VCaP (cell line): ENCODE results near the gene KCNRG.

Experiments used
- H3K27ac ChIP-seq: fragments of 450-650 bp; 2 replicates; pipeline ENCODE4 v1.5.1; 2017
- CTCF ChIP-seq: fragments of 450-650 bp; conservative IDR thresholded peaks from 2 replicates; pipeline ENCODE4 v1.5.1; 2017; ENCODE audit warnings: mild to moderate bottlenecking, moderate library complexity

Gene KCNRG

DNA sequence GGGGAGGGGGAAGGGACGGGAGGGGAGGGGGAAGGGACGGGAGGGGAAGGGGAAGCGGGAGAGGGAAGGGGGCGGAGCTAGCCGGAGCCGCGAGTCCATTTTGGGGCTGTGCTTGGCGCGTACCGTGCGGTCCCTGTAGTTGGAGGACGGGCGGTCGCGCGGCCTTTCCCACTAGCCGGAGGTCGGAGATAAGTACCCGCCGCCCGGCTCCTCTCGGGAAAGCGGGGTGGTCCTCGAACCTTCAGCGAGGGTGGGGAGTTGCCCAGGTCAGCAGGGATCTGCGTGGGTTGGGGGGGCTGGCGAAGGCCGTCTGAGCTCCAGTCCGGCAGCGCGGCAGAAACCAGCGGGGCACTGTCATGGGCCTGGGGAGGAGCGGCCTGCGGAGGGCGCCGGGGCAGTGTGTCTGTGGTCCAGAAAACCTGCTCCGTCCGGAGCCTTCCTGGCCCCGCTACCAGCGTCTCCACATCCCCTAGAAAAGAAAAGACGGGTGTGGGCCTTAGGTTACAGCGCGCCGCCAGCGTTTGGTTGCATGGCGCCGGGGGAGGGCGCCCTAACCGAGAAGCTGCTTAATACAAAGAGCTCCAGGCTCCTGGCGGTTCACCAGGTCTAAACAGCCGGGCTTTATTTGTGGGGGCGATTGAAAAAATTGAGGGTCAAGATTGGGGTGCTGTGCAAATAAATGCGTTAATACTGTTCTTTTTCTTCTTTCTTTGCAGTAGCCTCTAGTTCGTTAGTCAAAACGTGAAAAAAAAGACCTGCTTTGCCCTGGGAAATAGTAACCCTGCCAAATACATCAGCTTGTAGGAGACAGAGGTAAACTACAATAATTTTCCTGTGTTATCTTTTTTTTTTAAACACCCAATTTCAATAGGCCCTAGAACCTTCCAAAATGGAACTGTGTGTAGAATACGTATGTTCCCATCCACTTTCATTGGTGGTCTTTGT is 18.0 kb upstream of the KCNRG start, which contains the start of gene TRIM13:
TRIM13 (plus strand) TSS at position 92 of the 945 bp plus-strand sequence. CDS start 14,899 bp downstream, outside the sequence.
- TF ChIP-seq CTCF: peak; percentile 87
- H3K27ac ChIP-seq: peak within 1 kb of the TSS; percentile 98

DNA sequence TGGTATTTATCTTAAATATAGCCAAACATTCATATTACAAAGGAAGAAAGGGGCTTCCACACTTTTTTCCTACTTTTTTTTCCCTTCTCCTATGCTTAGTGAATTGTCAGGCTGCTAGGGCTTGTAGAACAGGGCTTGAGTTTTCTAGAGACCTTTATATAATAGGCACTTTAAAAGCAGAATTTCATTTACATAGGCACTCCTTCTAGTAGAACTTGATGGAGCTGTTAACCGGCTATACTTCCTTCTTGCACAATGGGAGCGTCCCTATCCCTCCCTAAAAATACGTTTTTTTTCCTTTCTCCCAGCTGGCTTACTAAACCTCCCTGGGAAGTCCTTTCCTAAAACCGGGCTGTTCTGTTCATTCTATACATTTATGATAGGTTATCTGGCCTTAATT is 17.3 kb upstream of the KCNRG start:
- TF ChIP-seq CTCF: no peak
- peak overlapping the region; percentile 98 for H3K27ac ChIP-seq

- H3K27ac ChIP-seq: peak overlapping the region; percentile 98
These were observed 16.3 kb upstream of the KCNRG start for GRCh38 chr13:49998714-49999624.

GRCh38 chr13:50001287-50001686 is 14.0 kb upstream of the KCNRG start:
- H3K27ac ChIP-seq: peak overlapping the region; percentile 98
- no peak for TF ChIP-seq CTCF

More at GRCh38 chr13:49998714-49999624, 16.3 kb upstream of the KCNRG start:
- no peak for TF ChIP-seq CTCF

- TF ChIP-seq CTCF: no peak
- no peak overlapping the region for H3K27ac ChIP-seq
These were observed 8.7 kb upstream of the KCNRG start for GRCh38 chr13:50006426-50007135.

GRCh38 chr13:50011461-50011860 is 3.8 kb upstream of the KCNRG start:
- TF ChIP-seq CTCF: no peak
- no peak overlapping the region for H3K27ac ChIP-seq
